ENCODE results near the gene TFF3.

Gene TFF3

DNA sequence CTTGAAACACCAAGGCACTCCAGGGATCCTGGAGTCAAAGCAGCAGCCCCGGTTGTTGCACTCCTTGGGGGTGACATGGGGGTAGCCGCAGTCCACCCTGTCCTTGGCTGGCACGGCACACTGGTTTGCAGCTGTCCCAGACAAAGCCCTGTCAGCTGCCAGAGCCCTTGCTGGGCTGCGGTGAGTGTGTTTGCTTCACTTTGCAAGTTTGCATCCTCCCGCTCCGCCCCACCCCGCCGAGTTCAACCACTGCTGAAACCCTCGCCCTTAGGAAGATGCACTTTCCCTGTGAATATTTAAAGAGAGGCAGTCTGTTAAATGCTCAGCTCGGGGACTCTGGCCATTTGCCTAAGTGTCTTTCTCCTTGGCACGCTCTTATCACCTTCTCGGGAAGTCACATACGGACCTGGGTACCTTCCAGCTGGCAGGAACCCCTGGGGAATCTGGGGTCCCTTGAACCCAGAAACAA lies 1.7 kb downstream of the TFF3 start:
- peaks cover 0 to 5% (median 0%) of the 10 kb centered on the region in 4 donors for H3K4me1 ChIP-seq
- intact Hi-C loops (cut with DNase I; ENCODE audit: low total_unique reads): no loop called here
- H3K4me3 ChIP-seq: no peak overlapping the region
- TF ChIP-seq, protein P1, sequence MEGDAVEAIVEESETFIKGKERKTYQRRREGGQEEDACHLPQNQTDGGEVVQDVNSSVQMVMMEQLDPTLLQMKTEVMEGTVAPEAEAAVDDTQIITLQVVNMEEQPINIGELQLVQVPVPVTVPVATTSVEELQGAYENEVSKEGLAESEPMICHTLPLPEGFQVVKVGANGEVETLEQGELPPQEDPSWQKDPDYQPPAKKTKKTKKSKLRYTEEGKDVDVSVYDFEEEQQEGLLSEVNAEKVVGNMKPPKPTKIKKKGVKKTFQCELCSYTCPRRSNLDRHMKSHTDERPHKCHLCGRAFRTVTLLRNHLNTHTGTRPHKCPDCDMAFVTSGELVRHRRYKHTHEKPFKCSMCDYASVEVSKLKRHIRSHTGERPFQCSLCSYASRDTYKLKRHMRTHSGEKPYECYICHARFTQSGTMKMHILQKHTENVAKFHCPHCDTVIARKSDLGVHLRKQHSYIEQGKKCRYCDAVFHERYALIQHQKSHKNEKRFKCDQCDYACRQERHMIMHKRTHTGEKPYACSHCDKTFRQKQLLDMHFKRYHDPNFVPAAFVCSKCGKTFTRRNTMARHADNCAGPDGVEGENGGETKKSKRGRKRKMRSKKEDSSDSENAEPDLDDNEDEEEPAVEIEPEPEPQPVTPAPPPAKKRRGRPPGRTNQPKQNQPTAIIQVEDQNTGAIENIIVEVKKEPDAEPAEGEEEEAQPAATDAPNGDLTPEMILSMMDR (IDR thresholded peaks at IDR 0.05): no peak
- peaks cover 0 to 69% of the 10 kb centered on the region in 2 donors for H3K27me3 ChIP-seq
- H3K36me3 ChIP-seq: no peaks in the 10 kb centered on the region
- no peaks in the 10 kb centered on the region for H3K9me3 ChIP-seq
- no peak overlapping the region for H3K27ac ChIP-seq
- no peak for DNase-seq

GRCh38 chr21:42312626-42313104 lies 2.5 kb downstream of the TFF3 start:
- DNase-seq: no peak
- H3K4me1 ChIP-seq: peaks cover 0 to 5% (median 0%) of the 10 kb centered on the region in 4 donors
- peaks cover 0 to 69% of the 10 kb centered on the region in 2 donors for H3K27me3 ChIP-seq
- no peaks in the 10 kb centered on the region for H3K9me3 ChIP-seq
- H3K36me3 ChIP-seq: no peaks in the 10 kb centered on the region
- intact Hi-C loops (cut with DNase I; ENCODE audit: low total_unique reads): no loop called here
- H3K27ac ChIP-seq: no peak overlapping the region
- TF ChIP-seq, protein P1 (IDR thresholded peaks at IDR 0.05): no peak
- H3K4me3 ChIP-seq: no peak overlapping the region

DNA sequence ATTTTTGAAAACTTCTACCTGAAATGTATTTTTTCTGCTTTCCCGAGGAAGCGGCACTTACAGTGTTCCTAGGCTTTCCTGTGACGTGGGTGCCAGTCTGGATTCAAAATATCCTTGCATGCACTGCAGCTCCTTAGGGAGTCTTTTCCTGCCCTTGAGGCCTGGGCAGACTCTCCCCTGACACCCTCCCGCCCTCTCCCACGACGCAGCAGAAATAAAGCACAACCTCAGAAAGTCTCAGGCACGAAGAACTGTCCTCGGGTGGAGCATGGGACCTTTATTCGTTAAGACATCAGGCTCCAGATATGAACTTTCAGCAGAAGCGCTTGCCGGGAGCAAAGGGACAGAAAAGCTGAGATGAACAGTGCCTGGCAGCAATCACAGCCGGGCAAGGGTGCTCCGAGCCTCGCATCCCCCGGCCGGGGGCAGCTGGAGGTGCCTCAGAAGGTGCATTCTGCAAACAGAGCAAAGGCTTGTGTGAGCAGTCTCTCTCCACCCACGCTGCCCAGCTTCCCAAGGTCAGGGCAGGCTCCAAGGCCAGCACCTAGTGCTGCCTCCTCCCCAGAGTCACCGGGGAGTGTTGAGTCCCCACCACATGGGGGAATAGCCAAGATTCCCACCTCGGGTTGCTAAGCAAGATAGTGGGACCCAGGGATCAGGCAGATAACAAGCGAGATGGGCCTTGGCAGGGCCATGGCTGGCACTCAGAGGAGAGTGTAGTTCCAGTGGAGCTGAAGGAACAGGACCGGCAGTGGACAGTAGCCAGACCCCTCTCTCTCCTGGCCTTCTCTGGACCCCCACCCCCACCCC lies 3.2 kb downstream of the TFF3 start:
- H3K36me3 ChIP-seq: no peaks in the 10 kb centered on the region
- no peak overlapping the region for H3K4me3 ChIP-seq
- H3K27me3 ChIP-seq: peaks cover 0 to 69% of the 10 kb centered on the region in 2 donors
- H3K27ac ChIP-seq: no peak overlapping the region
- DNase-seq: no peak
- intact Hi-C loops (cut with DNase I; ENCODE audit: low total_unique reads): no loop called here
- peaks cover 0 to 5% (median 0%) of the 10 kb centered on the region in 4 donors for H3K4me1 ChIP-seq
- TF ChIP-seq, protein P1 (IDR thresholded peaks at IDR 0.05): no peak
- no peaks in the 10 kb centered on the region for H3K9me3 ChIP-seq

DNA sequence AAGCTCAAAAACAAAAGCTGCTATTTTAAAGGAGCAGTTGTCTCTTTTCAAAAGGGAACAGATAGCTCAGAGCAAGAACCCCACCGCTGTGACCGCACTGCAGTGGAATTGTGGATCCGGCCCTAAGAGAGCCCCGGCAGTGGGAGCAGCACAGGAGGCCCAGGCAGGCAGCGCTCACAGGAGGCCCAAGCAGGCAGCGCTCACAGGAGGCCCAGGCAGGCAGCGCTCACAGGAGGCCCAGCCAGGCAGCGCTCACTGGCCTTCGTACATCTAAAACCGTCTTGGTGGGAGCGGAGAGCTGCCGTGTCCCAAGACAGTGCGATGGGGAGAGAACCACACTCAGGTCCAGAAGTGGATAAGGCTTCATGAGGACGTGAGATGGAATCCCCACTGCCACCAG lies 4.0 kb downstream of the TFF3 start:
- H3K4me1 ChIP-seq: peaks cover 0 to 5% (median 0%) of the 10 kb centered on the region in 4 donors
- H3K9me3 ChIP-seq: no peaks in the 10 kb centered on the region
- no peak overlapping the region for H3K4me3 ChIP-seq
- no peak overlapping the region for H3K27ac ChIP-seq
- no peaks in the 10 kb centered on the region for H3K36me3 ChIP-seq
- DNase-seq: no peak
- TF ChIP-seq, protein P1 (IDR thresholded peaks at IDR 0.05): no peak
- peaks cover 0 to 72% of the 10 kb centered on the region in 2 donors for H3K27me3 ChIP-seq
- intact Hi-C loops (cut with DNase I; ENCODE audit: low total_unique reads): no loop called here

- Histone ChIP-seq H3K9me3 (no peaks in the 10 kb centered on the region), H3K4me3 (no peak overlapping the region), H3K36me3 (no peaks in the 10 kb centered on the region), H3K27me3 (peaks cover 0 to 79% of the 10 kb centered on the region in 2 donors), H3K27ac (no peak overlapping the region), H3K4me1 (peaks cover 0 to 5% (median 0%) of the 10 kb centered on the region in 4 donors)
- DNase-seq: no peak
- TF ChIP-seq, protein P1 (IDR thresholded peaks at IDR 0.05): no peak
- intact Hi-C loops (cut with DNase I; ENCODE audit: low total_unique reads): no loop called here
Measured at GRCh38 chr21:42310411-42311001, 4.7 kb downstream of the TFF3 start.
